ENCODE measurements around the gene TUBB2A.
"Not testable (repeated sequence)": the region's sequence is repeated elsewhere in the genome, so short reads cannot be mapped to it uniquely, and the experiment has no call there.

TUBB2A gene

GRCh38 chr6:3152689-3153088, 4.7 kb downstream of the TUBB2A start:
- Mint-ChIP-seq H3K27ac (no peak overlapping the region), H3K36me3 (ENCODE audit: low read depth) (no peaks in the 10 kb centered on the region), H3K4me1 (peaks cover 7% of the 10 kb centered on the region), H3K27me3 (peaks cover 11% of the 10 kb centered on the region), H3K9me3 (no peaks in the 10 kb centered on the region), H3K4me3 (no peak overlapping the region)
- DNase-seq (no peak), ATAC-seq (no peak)

- no peak for ATAC-seq
- Mint-ChIP-seq H3K36me3 (ENCODE audit: low read depth) (peaks cover 3% of the 10 kb centered on the region), H3K4me3 (no peak overlapping the region), H3K27ac (no peak overlapping the region), H3K9me3 (no peaks in the 10 kb centered on the region), H3K27me3 (peaks cover 9% of the 10 kb centered on the region), H3K4me1 (peaks cover 4% of the 10 kb centered on the region)
- no peak for DNase-seq
These were observed 5.7 kb downstream of the TUBB2A start for GRCh38 chr6:3151691-3152090.

- Mint-ChIP-seq H3K4me1 (no peaks in the 10 kb centered on the region), H3K27me3 (no peaks in the 10 kb centered on the region), H3K4me3 (no peak overlapping the region), H3K36me3 (ENCODE audit: low read depth) (peaks cover 3% of the 10 kb centered on the region), H3K27ac (no peak overlapping the region), H3K9me3 (no peaks in the 10 kb centered on the region)
- DNase-seq, result no peak
- no peak for ATAC-seq
These were observed 9.2 kb downstream of the TUBB2A start for GRCh38 chr6:3147914-3148757.

- DNase-seq (no peak), ATAC-seq (no peak)
- no peaks in the 10 kb centered on the region for H3K9me3 Mint-ChIP-seq
- H3K36me3 Mint-ChIP-seq (ENCODE audit: low read depth), result peaks cover 5% of the 10 kb centered on the region
- H3K4me3 Mint-ChIP-seq, result no peak overlapping the region
- H3K27ac Mint-ChIP-seq, result no peak overlapping the region
- no peaks in the 10 kb centered on the region for H3K27me3 Mint-ChIP-seq
- H3K4me1 Mint-ChIP-seq, result no peaks in the 10 kb centered on the region
These were observed 12.8 kb downstream of the TUBB2A start for GRCh38 chr6:3144571-3144970.

DNA sequence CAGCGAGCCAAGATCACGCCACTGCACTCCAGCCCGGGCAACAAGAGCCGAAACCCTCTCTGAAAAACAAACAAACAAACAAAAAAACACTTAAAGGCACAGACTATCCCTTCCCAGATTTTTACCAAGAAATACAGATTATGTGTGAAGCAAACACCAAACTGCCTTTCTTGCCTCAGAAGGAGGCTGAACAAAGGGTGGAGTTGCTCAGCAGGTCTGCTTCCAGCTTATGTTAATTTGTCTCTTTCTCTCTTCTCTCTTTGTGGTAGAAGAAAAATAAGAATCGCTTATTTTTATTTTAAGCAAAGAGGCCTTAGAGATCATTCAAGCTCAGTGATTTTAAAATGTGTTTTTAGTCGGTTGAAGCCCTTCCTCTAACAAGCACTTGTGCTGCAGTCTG, 14.2 kb downstream of the TUBB2A start:
- Mint-ChIP-seq H3K9me3 (no peaks in the 10 kb centered on the region), H3K4me3 (no peak overlapping the region), H3K4me1 (peaks cover 12% of the 10 kb centered on the region), H3K27ac (no peak overlapping the region), H3K36me3 (ENCODE audit: low read depth) (peaks cover 5% of the 10 kb centered on the region), H3K27me3 (no peaks in the 10 kb centered on the region)
- DNase-seq (no peak), ATAC-seq (no peak)

- Mint-ChIP-seq H3K27me3 (no peaks in the 10 kb centered on the region), H3K36me3 (ENCODE audit: low read depth) (peaks cover 7% of the 10 kb centered on the region), H3K9me3 (no peaks in the 10 kb centered on the region), H3K27ac (no peak overlapping the region), H3K4me3 (no peak overlapping the region), H3K4me1 (peaks cover 12% of the 10 kb centered on the region)
- DNase-seq (no peak), ATAC-seq (no peak)
These were observed 14.8 kb downstream of the TUBB2A start for GRCh38 chr6:3142536-3142935.

DNA sequence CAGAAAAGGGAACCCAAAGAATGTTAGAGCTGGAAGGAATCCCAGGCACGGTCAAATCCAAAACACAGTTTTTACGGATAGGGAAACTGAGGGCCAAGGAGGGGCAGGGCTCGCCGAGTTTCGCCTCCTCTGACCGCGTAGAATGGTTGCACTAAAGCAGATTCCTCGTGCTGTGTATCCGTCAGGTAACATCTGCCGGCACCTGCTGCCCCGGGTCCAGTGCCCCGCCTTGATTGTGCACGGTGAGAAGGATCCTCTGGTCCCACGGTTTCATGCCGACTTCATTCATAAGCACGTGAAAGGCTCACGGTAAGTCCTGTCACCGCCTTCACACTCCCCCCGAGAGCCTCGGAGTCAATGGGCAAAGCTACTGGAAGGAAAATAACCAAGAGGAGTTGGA, 17.1 kb downstream of the TUBB2A start:
- DNase-seq (no peak), ATAC-seq (no peak)
- no peak overlapping the region for H3K27ac Mint-ChIP-seq
- H3K36me3 Mint-ChIP-seq (ENCODE audit: low read depth), result peaks cover 8% of the 10 kb centered on the region
- H3K4me1 Mint-ChIP-seq, result peaks cover 12% of the 10 kb centered on the region
- H3K27me3 Mint-ChIP-seq, result no peaks in the 10 kb centered on the region
- H3K9me3 Mint-ChIP-seq, result no peaks in the 10 kb centered on the region
- H3K4me3 Mint-ChIP-seq, result no peak overlapping the region

DNA sequence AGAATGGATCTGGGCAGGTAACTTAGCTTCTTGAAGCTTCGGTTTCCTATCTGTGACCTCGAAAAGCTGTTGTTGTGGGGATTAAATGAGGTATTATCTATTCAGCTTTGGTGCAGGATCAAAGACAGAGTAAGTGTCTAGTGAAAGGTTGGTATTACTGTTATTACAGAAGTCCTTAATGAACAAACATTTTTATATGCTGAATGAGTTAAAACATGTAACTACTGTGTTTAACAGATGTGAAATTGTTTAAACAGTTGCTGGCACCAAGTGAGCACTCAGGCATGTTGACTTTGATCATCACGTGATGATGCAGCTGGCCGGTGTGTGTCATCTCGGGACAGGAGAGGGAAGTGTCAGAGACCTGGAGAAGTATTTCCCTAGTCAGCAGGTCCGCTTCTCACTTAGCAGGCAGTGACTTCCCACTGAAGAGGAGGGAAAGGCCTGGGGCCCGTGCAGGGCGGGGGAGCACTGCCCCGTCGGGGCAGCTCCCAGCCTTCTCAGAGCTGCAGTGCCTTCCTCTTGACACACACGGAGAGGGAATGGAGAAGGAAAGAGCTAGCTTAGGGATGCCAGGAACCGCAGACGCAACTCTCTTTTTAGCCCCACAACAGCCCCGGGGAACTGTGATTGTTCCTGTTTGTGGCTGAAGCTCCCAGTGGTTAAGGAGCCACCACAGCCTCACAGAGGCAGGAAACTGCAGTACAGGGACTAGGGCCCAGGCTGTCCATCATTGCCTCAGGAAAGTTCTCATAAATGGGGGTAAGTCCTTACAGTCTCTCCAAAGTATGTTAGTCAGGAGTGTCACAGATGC, 18.0 kb downstream of the TUBB2A start:
- H3K36me3 Mint-ChIP-seq (ENCODE audit: low read depth), result peaks cover 8% of the 10 kb centered on the region

GRCh38 chr6:3138341-3138740, 19.0 kb downstream of the TUBB2A start:
- no peaks in the 10 kb centered on the region for H3K9me3 Mint-ChIP-seq
- peaks cover 8% of the 10 kb centered on the region for H3K36me3 Mint-ChIP-seq (ENCODE audit: low read depth)
- H3K4me1 Mint-ChIP-seq, result peaks cover 12% of the 10 kb centered on the region
- DNase-seq (no peak), ATAC-seq (no peak)
- no peaks in the 10 kb centered on the region for H3K27me3 Mint-ChIP-seq
- no peak overlapping the region for H3K4me3 Mint-ChIP-seq
- H3K27ac Mint-ChIP-seq, result no peak overlapping the region

More for the DNA sequence above, 18.0 kb downstream of the TUBB2A start:
- Mint-ChIP-seq H3K9me3 (no peaks in the 10 kb centered on the region), H3K27ac (no peak overlapping the region), H3K27me3 (no peaks in the 10 kb centered on the region), H3K4me1 (peaks cover 12% of the 10 kb centered on the region), H3K4me3 (no peak overlapping the region)
- no peak for DNase-seq
- ATAC-seq, result peak; percentile 20

- not testable (repeated sequence) for ATAC-seq; H3K9me3 Mint-ChIP-seq; H3K36me3 Mint-ChIP-seq (ENCODE audit: low read depth); H3K27me3 Mint-ChIP-seq; H3K27ac Mint-ChIP-seq; DNase-seq; H3K4me3 Mint-ChIP-seq
- peaks cover 12% of the 10 kb centered on the region for H3K4me1 Mint-ChIP-seq
These were observed 19.5 kb downstream of the TUBB2A start for GRCh38 chr6:3137873-3138272.

DNA sequence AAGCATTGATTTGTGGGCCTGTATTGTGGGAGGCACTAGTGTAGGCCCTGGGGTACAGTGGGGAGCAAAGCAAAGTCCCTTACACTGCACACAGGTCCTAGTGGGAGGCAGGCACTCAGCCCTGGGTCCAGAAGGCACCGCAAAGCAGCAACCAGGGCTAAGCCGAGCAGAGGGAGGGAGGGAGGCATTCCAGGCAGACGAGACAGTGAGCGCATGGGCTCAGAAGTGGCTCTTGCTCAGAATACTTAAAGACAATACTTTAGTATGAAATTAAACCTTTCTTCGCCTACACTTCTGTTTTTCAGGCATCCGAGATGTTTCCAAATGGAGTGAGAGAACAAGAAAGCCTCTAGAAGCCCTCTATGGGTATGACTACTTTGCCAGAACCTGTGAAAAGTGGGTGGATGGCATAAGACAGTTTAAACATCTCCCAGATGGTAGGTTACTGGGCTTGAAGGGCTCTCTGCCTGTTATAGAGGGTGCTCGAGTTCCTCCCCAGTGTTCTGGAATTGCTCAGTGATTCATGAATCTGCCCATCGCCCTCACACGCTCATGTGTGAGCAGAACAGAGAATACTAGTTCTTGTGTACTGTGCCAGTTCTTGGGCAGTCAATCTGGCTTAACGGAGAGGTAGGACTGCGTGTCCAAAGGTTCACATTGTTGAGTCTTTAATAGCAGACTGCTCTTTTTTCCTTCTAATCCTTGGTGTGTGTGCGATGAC, 20.1 kb downstream of the TUBB2A start:
- Mint-ChIP-seq H3K4me3 (no peak overlapping the region), H3K27me3 (no peaks in the 10 kb centered on the region), H3K27ac (no peak overlapping the region), H3K4me1 (peaks cover 12% of the 10 kb centered on the region), H3K36me3 (ENCODE audit: low read depth) (peaks cover 8% of the 10 kb centered on the region), H3K9me3 (no peaks in the 10 kb centered on the region)
- ATAC-seq (no peak), DNase-seq (no peak)

DNA sequence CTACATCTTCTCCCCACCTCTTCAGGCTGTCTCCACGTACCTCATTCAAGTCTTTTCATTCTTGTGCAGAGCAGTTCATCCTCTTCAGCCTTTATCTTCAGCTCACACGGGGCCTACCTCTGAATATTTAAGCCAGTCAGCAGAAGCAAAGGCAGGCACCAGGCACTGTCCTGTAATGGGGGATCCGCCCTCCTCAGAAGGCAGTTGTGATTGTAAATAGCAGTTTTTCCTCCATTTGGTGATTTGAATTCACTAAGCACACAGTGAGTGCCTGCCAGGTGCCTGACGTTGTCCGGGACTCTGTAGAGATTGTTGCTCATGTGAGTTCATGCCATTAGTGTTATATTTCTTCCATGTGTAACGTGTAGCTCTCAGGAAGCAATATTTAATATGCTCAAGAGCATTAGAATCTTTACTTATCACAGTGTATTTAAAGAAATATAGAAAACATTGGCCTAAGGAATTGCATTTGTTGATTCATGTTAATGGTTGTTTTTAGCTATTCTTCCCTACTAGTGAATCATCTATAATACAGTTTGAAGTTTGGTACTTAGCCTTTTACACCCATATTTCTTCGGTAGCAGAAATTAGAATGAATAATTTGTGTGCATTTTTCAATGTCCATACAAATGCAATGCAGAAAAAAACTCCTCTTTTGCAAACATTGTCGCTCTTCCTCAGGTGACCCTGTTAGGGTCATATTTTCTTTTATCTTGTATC, 20.9 kb downstream of the TUBB2A start:
- H3K36me3 Mint-ChIP-seq (ENCODE audit: low read depth), result peaks cover 8% of the 10 kb centered on the region
- H3K27ac Mint-ChIP-seq, result no peak overlapping the region
- no peak overlapping the region for H3K4me3 Mint-ChIP-seq
- DNase-seq (no peak), ATAC-seq (no peak)
- H3K4me1 Mint-ChIP-seq, result peaks cover 12% of the 10 kb centered on the region
- H3K9me3 Mint-ChIP-seq, result no peaks in the 10 kb centered on the region
- H3K27me3 Mint-ChIP-seq, result no peaks in the 10 kb centered on the region

DNA sequence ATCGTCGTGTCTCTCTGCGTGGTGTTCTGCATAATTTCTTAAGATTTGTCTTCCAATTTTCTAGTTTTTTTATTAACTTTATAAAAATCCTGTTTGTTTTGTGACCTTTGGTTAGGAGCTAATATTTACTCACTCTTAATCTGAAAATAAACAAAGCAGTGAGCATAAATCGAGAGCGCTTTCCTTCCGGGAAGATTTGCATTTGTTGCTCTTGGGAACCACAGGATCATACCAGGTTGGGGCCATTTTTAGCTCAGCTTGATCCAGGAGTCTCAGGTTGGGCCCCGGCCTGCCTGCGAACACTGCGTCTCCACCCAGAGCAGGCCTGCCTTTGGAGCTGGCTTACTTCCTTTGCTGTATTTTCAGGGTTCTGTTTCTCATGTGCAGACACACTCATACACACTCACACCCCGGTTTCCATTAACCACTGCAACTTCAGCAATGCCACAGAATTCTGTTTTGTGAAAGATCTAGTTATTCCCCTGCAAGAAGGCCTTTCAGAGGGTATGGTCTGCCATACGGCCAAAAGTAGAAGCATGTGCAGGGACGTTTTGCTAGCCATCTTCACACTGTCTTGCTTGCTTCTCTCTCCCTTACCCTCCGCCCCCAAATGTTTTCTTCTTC, 21.6 kb downstream of the TUBB2A start:
- no peak for ATAC-seq
- Mint-ChIP-seq H3K36me3 (ENCODE audit: low read depth) (peaks cover 6% of the 10 kb centered on the region), H3K9me3 (no peaks in the 10 kb centered on the region), H3K27ac (no peak overlapping the region), H3K27me3 (no peaks in the 10 kb centered on the region), H3K4me3 (no peak overlapping the region), H3K4me1 (peaks cover 12% of the 10 kb centered on the region)
- DNase-seq, result no peak

- Mint-ChIP-seq H3K4me3 (no peak overlapping the region), H3K9me3 (no peaks in the 10 kb centered on the region), H3K36me3 (ENCODE audit: low read depth) (peaks cover 6% of the 10 kb centered on the region), H3K27me3 (no peaks in the 10 kb centered on the region), H3K4me1 (peaks cover 2% of the 10 kb centered on the region), H3K27ac (no peak overlapping the region)
- no peak for DNase-seq
- ATAC-seq, result no peak
These were observed 23.8 kb downstream of the TUBB2A start for GRCh38 chr6:3133515-3133914.

Data from activated naive CD8-positive, alpha-beta T cell treated with anti-CD3 and anti-CD28 coated beads, Interleukin-2, amount 50 U/mL, for 24 hours (primary cell).